ENCODE results near the gene RNF224. TPM values are rescaled to one million over a fixed set of nuclear protein-coding genes. Genes with fewer than 3 reads are reported as not detected.
A peak's percentile ranks its signal among the peaks of the same experiment; 100 is the strongest.

RNF224 gene
- total and polyA plus RNA-seq, 2 experiments from 2014 or later, result 0.63 TPM; not detected in 1

DNA sequence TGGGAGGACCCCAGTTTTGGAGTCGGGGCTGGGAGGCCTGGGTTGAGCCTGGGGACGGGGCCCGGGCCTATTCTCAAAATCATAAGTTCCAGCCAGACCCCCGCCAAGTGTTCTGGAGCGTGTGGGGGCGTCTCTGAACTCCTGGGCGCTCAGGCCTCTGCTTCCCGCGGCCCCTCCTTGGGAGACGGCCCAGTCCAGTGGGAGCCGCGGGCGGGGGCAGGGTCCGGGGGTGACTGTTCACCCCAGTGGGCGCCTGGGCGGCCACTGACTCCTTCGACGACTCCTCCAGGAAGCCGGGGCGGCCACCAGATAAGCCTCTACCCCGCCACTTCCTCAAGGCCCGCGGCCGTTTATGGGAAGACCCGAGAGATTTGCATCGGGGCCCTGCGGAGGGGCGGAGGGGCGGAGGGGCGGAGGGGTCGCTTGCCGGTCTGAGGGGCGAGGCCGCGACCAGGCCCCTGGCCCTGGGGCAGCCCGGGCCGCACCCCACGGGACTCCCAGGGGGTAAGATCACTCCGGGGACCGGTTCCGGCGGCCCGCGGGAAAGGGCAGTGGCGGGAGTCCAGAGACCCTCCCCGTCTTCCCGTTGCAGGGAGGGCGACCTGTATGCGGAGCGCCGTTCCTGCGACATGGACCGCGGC, 50.9 kb downstream of the RNF224 start:
- H3K4me3 ChIP-seq, result peak overlapping the region; percentile 64
- peak overlapping the region; percentile 88 for H3K4me2 ChIP-seq
- peaks cover 8% of the 10 kb centered on the region; the same call in 1 of the 2 replicates for H4K20me1 ChIP-seq (replicated peaks; ENCODE audit: insufficient read depth)
- H2AFZ ChIP-seq, result no peak overlapping the region
- no peaks in the 10 kb centered on the region for H3K9me2 ChIP-seq (ENCODE audit: insufficient read depth)
- peak; percentile 1 for ATAC-seq
- Mint-ChIP-seq H3K4me3 (peak overlapping the region; percentile 68), H3K27me3 (ENCODE audit: insufficient read depth, low read depth, poor library complexity) (peaks cover 34% of the 10 kb centered on the region), H3K9me3 (no peaks in the 10 kb centered on the region; the same call in 2 of the 3 replicates), H3K4me1 (peaks cover 32% of the 10 kb centered on the region), H3K27ac (0 out of 2 replicates have a peak overlapping the region, but pooled peaks have one; percentile 67), H3K36me3 (ENCODE audit: low read depth) (peaks cover 7% of the 10 kb centered on the region)
- H3K27ac ChIP-seq (ENCODE audit: low read depth), result 0 out of 2 replicates have a peak overlapping the region, but pooled peaks have one; percentile 94
- H3K36me3 ChIP-seq (ENCODE audit: insufficient read depth), result no peaks in the 10 kb centered on the region
- H3F3A ChIP-seq (replicated peaks; ENCODE audit: low read depth), result peaks cover 20% of the 10 kb centered on the region; the same call in 1 of the 2 replicates
- DNase-seq (ENCODE audit: low spot score), result peak; percentile 69
- no peaks in the 10 kb centered on the region for H3K79me2 ChIP-seq (replicated peaks; ENCODE audit: insufficient read depth)
- TF ChIP-seq NANOG (IDR thresholded peaks at IDR 0.05; ENCODE audit: borderline replicate concordance) (no peak), JUNB (IDR thresholded peaks at IDR 0.05; ENCODE audit: unreplicated experiment) (no peak), EZH2phosphoT487 (IDR thresholded peaks at IDR 0.05; ENCODE audit: unreplicated experiment) (no peak), ZNF331 (CRISPR knock-in tag; IDR thresholded peaks at IDR 0.05; ENCODE audit: low read depth) (no peak)
- TF ChIP-seq, protein P1, sequence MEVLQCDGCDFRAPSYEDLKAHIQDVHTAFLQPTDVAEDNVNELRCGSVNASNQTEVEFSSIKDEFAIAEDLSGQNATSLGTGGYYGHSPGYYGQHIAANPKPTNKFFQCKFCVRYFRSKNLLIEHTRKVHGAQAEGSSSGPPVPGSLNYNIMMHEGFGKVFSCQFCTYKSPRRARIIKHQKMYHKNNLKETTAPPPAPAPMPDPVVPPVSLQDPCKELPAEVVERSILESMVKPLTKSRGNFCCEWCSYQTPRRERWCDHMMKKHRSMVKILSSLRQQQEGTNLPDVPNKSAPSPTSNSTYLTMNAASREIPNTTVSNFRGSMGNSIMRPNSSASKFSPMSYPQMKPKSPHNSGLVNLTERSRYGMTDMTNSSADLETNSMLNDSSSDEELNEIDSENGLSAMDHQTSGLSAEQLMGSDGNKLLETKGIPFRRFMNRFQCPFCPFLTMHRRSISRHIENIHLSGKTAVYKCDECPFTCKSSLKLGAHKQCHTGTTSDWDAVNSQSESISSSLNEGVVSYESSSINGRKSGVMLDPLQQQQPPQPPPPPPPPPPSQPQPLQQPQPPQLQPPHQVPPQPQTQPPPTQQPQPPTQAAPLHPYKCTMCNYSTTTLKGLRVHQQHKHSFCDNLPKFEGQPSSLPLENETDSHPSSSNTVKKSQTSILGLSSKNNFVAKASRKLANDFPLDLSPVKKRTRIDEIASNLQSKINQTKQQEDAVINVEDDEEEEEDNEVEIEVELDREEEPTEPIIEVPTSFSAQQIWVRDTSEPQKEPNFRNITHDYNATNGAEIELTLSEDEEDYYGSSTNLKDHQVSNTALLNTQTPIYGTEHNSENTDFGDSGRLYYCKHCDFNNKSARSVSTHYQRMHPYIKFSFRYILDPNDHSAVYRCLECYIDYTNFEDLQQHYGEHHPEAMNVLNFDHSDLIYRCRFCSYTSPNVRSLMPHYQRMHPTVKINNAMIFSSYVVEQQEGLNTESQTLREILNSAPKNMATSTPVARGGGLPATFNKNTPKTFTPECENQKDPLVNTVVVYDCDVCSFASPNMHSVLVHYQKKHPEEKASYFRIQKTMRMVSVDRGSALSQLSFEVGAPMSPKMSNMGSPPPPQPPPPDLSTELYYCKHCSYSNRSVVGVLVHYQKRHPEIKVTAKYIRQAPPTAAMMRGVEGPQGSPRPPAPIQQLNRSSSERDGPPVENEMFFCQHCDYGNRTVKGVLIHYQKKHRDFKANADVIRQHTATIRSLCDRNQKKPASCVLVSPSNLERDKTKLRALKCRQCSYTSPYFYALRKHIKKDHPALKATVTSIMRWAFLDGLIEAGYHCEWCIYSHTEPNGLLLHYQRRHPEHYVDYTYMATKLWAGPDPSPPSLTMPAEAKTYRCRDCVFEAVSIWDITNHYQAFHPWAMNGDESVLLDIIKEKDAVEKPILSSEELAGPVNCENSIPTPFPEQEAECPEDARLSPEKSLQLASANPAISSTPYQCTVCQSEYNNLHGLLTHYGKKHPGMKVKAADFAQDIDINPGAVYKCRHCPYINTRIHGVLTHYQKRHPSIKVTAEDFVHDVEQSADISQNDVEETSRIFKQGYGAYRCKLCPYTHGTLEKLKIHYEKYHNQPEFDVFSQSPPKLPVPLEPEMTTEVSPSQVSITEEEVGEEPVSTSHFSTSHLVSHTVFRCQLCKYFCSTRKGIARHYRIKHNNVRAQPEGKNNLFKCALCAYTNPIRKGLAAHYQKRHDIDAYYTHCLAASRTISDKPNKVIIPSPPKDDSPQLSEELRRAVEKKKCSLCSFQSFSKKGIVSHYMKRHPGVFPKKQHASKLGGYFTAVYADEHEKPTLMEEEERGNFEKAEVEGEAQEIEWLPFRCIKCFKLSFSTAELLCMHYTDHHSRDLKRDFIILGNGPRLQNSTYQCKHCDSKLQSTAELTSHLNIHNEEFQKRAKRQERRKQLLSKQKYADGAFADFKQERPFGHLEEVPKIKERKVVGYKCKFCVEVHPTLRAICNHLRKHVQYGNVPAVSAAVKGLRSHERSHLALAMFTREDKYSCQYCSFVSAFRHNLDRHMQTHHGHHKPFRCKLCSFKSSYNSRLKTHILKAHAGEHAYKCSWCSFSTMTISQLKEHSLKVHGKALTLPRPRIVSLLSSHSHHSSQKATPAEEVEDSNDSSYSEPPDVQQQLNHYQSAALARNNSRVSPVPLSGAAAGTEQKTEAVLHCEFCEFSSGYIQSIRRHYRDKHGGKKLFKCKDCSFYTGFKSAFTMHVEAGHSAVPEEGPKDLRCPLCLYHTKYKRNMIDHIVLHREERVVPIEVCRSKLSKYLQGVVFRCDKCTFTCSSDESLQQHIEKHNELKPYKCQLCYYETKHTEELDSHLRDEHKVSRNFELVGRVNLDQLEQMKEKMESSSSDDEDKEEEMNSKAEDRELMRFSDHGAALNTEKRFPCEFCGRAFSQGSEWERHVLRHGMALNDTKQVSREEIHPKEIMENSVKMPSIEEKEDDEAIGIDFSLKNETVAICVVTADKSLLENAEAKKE (CRISPR knock-in tag; IDR thresholded peaks at IDR 0.05), result no peak
- TF ChIP-seq, protein P2, sequence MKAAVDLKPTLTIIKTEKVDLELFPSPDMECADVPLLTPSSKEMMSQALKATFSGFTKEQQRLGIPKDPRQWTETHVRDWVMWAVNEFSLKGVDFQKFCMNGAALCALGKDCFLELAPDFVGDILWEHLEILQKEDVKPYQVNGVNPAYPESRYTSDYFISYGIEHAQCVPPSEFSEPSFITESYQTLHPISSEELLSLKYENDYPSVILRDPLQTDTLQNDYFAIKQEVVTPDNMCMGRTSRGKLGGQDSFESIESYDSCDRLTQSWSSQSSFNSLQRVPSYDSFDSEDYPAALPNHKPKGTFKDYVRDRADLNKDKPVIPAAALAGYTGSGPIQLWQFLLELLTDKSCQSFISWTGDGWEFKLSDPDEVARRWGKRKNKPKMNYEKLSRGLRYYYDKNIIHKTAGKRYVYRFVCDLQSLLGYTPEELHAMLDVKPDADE (IDR thresholded peaks at IDR 0.05), result no peak
- TF ChIP-seq, protein P3, sequence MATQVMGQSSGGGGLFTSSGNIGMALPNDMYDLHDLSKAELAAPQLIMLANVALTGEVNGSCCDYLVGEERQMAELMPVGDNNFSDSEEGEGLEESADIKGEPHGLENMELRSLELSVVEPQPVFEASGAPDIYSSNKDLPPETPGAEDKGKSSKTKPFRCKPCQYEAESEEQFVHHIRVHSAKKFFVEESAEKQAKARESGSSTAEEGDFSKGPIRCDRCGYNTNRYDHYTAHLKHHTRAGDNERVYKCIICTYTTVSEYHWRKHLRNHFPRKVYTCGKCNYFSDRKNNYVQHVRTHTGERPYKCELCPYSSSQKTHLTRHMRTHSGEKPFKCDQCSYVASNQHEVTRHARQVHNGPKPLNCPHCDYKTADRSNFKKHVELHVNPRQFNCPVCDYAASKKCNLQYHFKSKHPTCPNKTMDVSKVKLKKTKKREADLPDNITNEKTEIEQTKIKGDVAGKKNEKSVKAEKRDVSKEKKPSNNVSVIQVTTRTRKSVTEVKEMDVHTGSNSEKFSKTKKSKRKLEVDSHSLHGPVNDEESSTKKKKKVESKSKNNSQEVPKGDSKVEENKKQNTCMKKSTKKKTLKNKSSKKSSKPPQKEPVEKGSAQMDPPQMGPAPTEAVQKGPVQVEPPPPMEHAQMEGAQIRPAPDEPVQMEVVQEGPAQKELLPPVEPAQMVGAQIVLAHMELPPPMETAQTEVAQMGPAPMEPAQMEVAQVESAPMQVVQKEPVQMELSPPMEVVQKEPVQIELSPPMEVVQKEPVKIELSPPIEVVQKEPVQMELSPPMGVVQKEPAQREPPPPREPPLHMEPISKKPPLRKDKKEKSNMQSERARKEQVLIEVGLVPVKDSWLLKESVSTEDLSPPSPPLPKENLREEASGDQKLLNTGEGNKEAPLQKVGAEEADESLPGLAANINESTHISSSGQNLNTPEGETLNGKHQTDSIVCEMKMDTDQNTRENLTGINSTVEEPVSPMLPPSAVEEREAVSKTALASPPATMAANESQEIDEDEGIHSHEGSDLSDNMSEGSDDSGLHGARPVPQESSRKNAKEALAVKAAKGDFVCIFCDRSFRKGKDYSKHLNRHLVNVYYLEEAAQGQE (IDR thresholded peaks at IDR 0.05; ENCODE audit: unreplicated experiment), result no peak
- peaks cover 12% of the 10 kb centered on the region for H3K4me1 ChIP-seq (ENCODE audit: insufficient read depth)
- peaks cover 14% of the 10 kb centered on the region for H3K27me3 ChIP-seq (ENCODE audit: insufficient read depth)
